GM12878 (cell line): Measurements from ENCODE around the gene BRME1. TPM values are rescaled to one million over a fixed set of nuclear protein-coding genes. Genes with fewer than 3 reads are reported as not detected.

Source experiments
- ATAC-seq: fragments of 200-7000 bp; cut with Tn5 transposase; 3 replicates; pipeline ENCODE4 v1.9.1; 2020; ENCODE audit warnings: mild to moderate bottlenecking, moderate library complexity
- BruUV-seq: library from RNA; stranded (reverse); fragments of 400-500 nt; replicated peaks from 2 replicates; lab custom pipeline; 2021; lab: Mats Ljungman, UMichigan
- CTCF ChIA-PET: fragments of 300-600 bp; sonication (Branson Sonifier 250); formaldehyde crosslinking; extraction: SDS; loops from one replicate; lab custom pipeline; 2021; ENCODE audit warnings: inconsistent platforms; lab: Yijun Ruan, JAX
- POLR2A ChIA-PET: fragments of 350-600 bp; formaldehyde crosslinking; extraction: SDS; loops from one replicate; lab custom pipeline; 2021; ENCODE audit warnings: inconsistent platforms; lab: Charles Lee
- RAD21 ChIA-PET: fragments of 300-600 bp; sonication (Branson Sonifier 250); formaldehyde crosslinking; loops from one replicate; lab custom pipeline; 2023; ENCODE audit warnings: antibody characterized with exemption; ENCODE audit not compliant: unreplicated experiment; lab: Charles Lee
- SMC1A ChIA-PET: fragments of 300-600 bp; sonication (Branson Sonifier 250); formaldehyde crosslinking; loops from one replicate; lab custom pipeline; 2023; ENCODE audit not compliant: unreplicated experiment, uncharacterized antibody; lab: Charles Lee
- DNase-seq: peaks from one replicate; pipeline ENCODE4 v3.0.0-alpha.2; 2011; ENCODE audit warnings: low read depth, low spot score
- FAIRE-seq: peaks from 3 replicates; lab custom pipeline; 2011; peaks lifted over from hg19 to GRCh38; lab: Jason Lieb, UNC
- H2AFZ ChIP-seq: 2 replicates; pipeline ENCODE4 v1.6.0; 2011; ENCODE audit warnings: low read depth, low read length, control low read depth; ENCODE audit not compliant: control insufficient read depth
- H3K27ac ChIP-seq: 2 replicates; pipeline ENCODE4 v1.5.1; 2011; ENCODE audit warnings: control low read depth; ENCODE audit not compliant: control insufficient read depth, insufficient read depth
- H3K27me3 ChIP-seq, 2 experiments: replicated peaks in 1 of 2; 2 replicates each; pipeline versions ENCODE4 v1.6.0 to v1.6.1; 2011; ENCODE audit warnings: low read length in 1 of 2; ENCODE audit not compliant: control insufficient read depth in 2 of 2, insufficient read depth in 2 of 2
- H3K36me3 ChIP-seq, 2 experiments: 2 replicates each; pipeline ENCODE4 v1.5.1; 2011; ENCODE audit warnings: low read length in 1 of 2; ENCODE audit not compliant: control insufficient read depth in 2 of 2, insufficient read depth in 2 of 2
- H3K4me1 ChIP-seq: 2 replicates; pipeline ENCODE4 v1.6.1; 2011; ENCODE audit warnings: mild to moderate bottlenecking, low read length, moderate library complexity, mixed read lengths; ENCODE audit not compliant: control insufficient read depth, insufficient read depth
- H3K4me2 ChIP-seq: 2 replicates; pipeline ENCODE4 v1.6.0; 2011; ENCODE audit warnings: control low read depth; ENCODE audit not compliant: control insufficient read depth, insufficient read depth
- H3K4me3 ChIP-seq: fragments of 200-600 bp; sonication (generic); 2 replicates; pipeline ENCODE4 v1.5.1; 2016
- H3K79me2 ChIP-seq: 2 replicates; pipeline ENCODE4 v1.6.0; 2011; ENCODE audit warnings: low read length; ENCODE audit not compliant: control insufficient read depth, insufficient read depth
- H3K9ac ChIP-seq: 2 replicates; pipeline ENCODE4 v1.8.0; 2011; ENCODE audit warnings: low read length, control low read depth, mixed read lengths; ENCODE audit not compliant: control insufficient read depth, insufficient read depth
- H3K9me3 ChIP-seq: replicated peaks from 3 replicates; pipeline ENCODE4 v1.5.1; 2011; ENCODE audit warnings: mild to moderate bottlenecking, low read length; ENCODE audit not compliant: control insufficient read depth, insufficient read depth
- H4K20me1 ChIP-seq: 2 replicates; pipeline ENCODE4 v1.6.0; 2011; ENCODE audit not compliant: control insufficient read depth, insufficient read depth
- CBX5 ChIP-seq: sonication (generic); IDR thresholded peaks from 2 replicates; pipeline ENCODE4 v1.6.1; 2016; ENCODE audit warnings: low read depth, moderate library complexity, mild to moderate bottlenecking, inconsistent platforms
- CEBPB ChIP-seq, 2 experiments: fragments of 150-350 bp in 1 of 2; IDR thresholded peaks; 2 replicates each; pipeline ENCODE4 v1.6.1; 2012 to 2014; ENCODE audit warnings: low read depth in 2 of 2, low read length in 2 of 2, borderline replicate concordance in 1 of 2, inconsistent platforms in 1 of 2
- EP300 ChIP-seq, 2 experiments: fragments of 150-350 bp in 1 of 2; IDR thresholded peaks; 2 replicates each; pipeline ENCODE4 v1.6.1; 2011 to 2012; ENCODE audit warnings: low read depth in 2 of 2, low read length in 2 of 2, borderline replicate concordance in 1 of 2, improper control_type of control experiment in 1 of 2, inconsistent platforms in 1 of 2; ENCODE audit not compliant: control insufficient read depth in 1 of 2
- ETV6 ChIP-seq, 2 experiments: fragments of 450-650 bp in 1 of 2; IDR thresholded peaks in 1 of 2; conservative IDR thresholded peaks in 1 of 2; 2 replicates each; pipeline ENCODE4 v1.6.1; 2014; ENCODE audit warnings: antibody characterized with exemption in 1 of 2, borderline replicate concordance in 1 of 2, low read depth in 1 of 2, mild to moderate bottlenecking in 1 of 2, moderate library complexity in 1 of 2
- FOS ChIP-seq: IDR thresholded peaks from 3 replicates; pipeline ENCODE4 v1.6.1; 2011; ENCODE audit warnings: borderline replicate concordance; ENCODE audit not compliant: insufficient read length; ENCODE audit errors: extremely low read depth
- FOXM1 ChIP-seq: IDR thresholded peaks from 2 replicates; pipeline ENCODE4 v1.6.1; 2012; ENCODE audit warnings: low read depth, mild to moderate bottlenecking, inconsistent platforms, low read length, moderate library complexity
- HDAC6 ChIP-seq: fragments of 200-600 bp; sonication (generic); IDR thresholded peaks from one replicate; pipeline ENCODE4 v1.8.0; 2017; ENCODE audit warnings: antibody characterized with exemption; ENCODE audit not compliant: unreplicated experiment
- MEF2B ChIP-seq: fragments of 450-650 bp; IDR thresholded peaks from 2 replicates; pipeline ENCODE4 v1.6.1; 2018; ENCODE audit warnings: mild to moderate bottlenecking, moderate library complexity; ENCODE audit not compliant: partially characterized antibody, poor library complexity, severe bottlenecking
- NFYA ChIP-seq: IDR thresholded peaks from 2 replicates; pipeline ENCODE4 v1.6.1; 2011; ENCODE audit warnings: low read depth, mild to moderate bottlenecking, low read length, improper control_type of control experiment, borderline replicate concordance
- RAD21 ChIP-seq: IDR thresholded peaks from 2 replicates; pipeline ENCODE4 v1.6.1; 2011; ENCODE audit warnings: mild to moderate bottlenecking, low read depth, low read length, moderate library complexity; ENCODE audit not compliant: insufficient read depth
- SIX5 ChIP-seq: IDR thresholded peaks from 2 replicates; pipeline ENCODE4 v1.6.1; 2011; ENCODE audit warnings: mild to moderate bottlenecking, low read depth, low read length, moderate library complexity; ENCODE audit not compliant: severe bottlenecking
- ZSCAN29 ChIP-seq: fragments of 450-650 bp; IDR thresholded peaks from 2 replicates; pipeline ENCODE4 v1.6.1; 2017; ENCODE audit warnings: mild to moderate bottlenecking, moderate library complexity
- WGBS: methylation state at CpG from one replicate; pipeline ENCODE4 v1.1.6; 2016; ENCODE audit warnings: low lambda C conversion rate; ENCODE audit not compliant: insufficient replicate concordance, insufficient coverage; ENCODE audit errors: missing lambda C conversion rate; 5-methylcytosine and 5-hydroxymethylcytosine counted together
- in situ Hi-C: fragments of 300-500 bp; cut with MboI; formaldehyde crosslinking; loops from 9 replicates; pipeline ENCODE4 v1.14.3; 2018; ENCODE audit warnings: mixed read lengths
- intact Hi-C: fragments of 100-400 bp; cut with micrococcal nuclease; formaldehyde crosslinking; loops from one replicate; pipeline ENCODE4 v1.14.2; 2022; ENCODE audit not compliant: unreplicated experiment
- polyA plus RNA-seq, 11 experiments: library from polyadenylated mRNA; depleted of rRNA in 4 of 11; unstranded in 6 of 11; stranded (reverse) in 5 of 11; fragments of >200 nt; fragmentation: Nextera tagmentation in 4 of 11; fragmentation: Illumina TruSeq in 1 of 11; extraction: Ambion mirVana in 4 of 11; extraction: Trizol in 1 of 11; gene quantifications; 1 replicate in 1 of 11; 2 replicates in 10 of 11; pipeline versions ENCODE4 v1.2.1 to v1.2.3, GENCODE V29; 2011 to 2016; ENCODE audit warnings: inconsistent platforms in 2 of 11, missing spikeins in 2 of 11, low read depth in 1 of 11
- total RNA-seq, 4 experiments: library from RNA; depleted of rRNA in 3 of 4; stranded (reverse); fragments of >200 nt in 3 of 4; fragmentation: Illumina TruSeq in 1 of 4; extraction: Trizol in 1 of 4; gene quantifications; 2 replicates each; pipeline versions ENCODE4 v1.2.1 to v1.2.3, GENCODE V29; 2013 to 2021
- TF ChIP-seq, protein P1 (sequence below): fragments of 450-650 bp; conservative IDR thresholded peaks from 2 replicates; pipeline ENCODE4 v1.6.1; 2017; ENCODE audit warnings: mild to moderate bottlenecking, moderate library complexity

BRME1 gene
- total and polyA plus RNA-seq, 10 of the 15 experiments (the other 5 are each of a cell fraction or from before 2014, with no cell fraction given): 0.07 to 2.2 (median 1.1) TPM; not detected in 1

DNA sequence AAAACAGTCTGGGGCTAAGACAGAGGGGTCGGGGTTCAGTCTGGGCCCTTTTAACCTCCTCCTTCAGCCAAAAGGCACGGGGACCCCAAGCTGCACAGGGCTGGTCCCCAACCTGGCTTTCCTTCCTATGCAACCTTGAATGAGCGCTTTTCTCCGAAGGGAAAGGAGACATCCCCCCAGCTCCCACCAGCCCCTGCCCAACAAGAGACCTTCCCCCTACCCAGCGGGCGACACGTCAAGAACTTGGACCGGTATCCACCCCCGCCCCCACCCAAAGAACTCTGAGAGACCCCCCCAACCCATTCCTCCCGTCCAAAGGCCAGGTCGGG lies 64.0 kb downstream of the BRME1 start:
- CTCF ChIA-PET: interaction anchor here (0.8 to 7.1 kb wide), 2 partner anchors 20 to 45 kb away, joined by 3 to 51 read pairs; no protein-coding TSS in a partner anchor

More for the DNA sequence above, 64.0 kb downstream of the BRME1 start:
- H3K4me1 ChIP-seq: peaks cover 56% of the 10 kb centered on the region
- no peaks in the 10 kb centered on the region for H3K9me3 ChIP-seq
- H3K4me2 ChIP-seq: peak overlapping the region; percentile 99
- WGBS: 3% methylated on average over 9 of the region's 11 CpGs
- no peaks in the 10 kb centered on the region for H3K27me3 ChIP-seq
- in situ Hi-C loops (loop anchor here (10.0 kb wide), 1 partner anchor 687 kb away; the partner anchor contains the start of genes IER2 and STX10), intact Hi-C loops (loop anchor here (10.0 kb wide), 1 partner anchor 687 kb away; the partner anchor contains the start of genes IER2 and STX10)
- FAIRE-seq: no peak
- peaks cover 54% of the 10 kb centered on the region for H3K79me2 ChIP-seq
- no peaks in the 10 kb centered on the region for H3K36me3 ChIP-seq
- ChIA-PET SMC1A (interaction anchor here (0.7 to 4.2 kb wide), 3 partner anchors 20 to 46 kb away, joined by 3 to 37 read pairs (median 4); no protein-coding TSS in a partner anchor), RAD21 (interaction anchor here (1.2 to 4.9 kb wide), 2 partner anchors 21 to 38 kb away, joined by 3 to 68 read pairs; no protein-coding TSS in a partner anchor), POLR2A (interaction anchor here (0.5 to 7.5 kb wide), 4 partner anchors 20 to 952 kb away, joined by 3 to 85 read pairs (median 6); no protein-coding TSS in a partner anchor)
- no peak overlapping the region for H2AFZ ChIP-seq
- TSS peak; percentile 71 for BruUV-seq
- H3K4me3 ChIP-seq: peak overlapping the region; percentile 92
- H4K20me1 ChIP-seq: no peaks in the 10 kb centered on the region
- no peak for DNase-seq
- TF ChIP-seq NFYA: no peak
- TF ChIP-seq MEF2B: no peak
- no peak for TF ChIP-seq EP300 (IDR thresholded peaks at IDR 0.05; ENCODE audit: borderline replicate concordance in 1 of 2, control insufficient read depth in 1 of 2, low read depth in 2 of 2, low read length in 2 of 2)
- no peak for TF ChIP-seq FOS
- TF ChIP-seq, protein P1, sequence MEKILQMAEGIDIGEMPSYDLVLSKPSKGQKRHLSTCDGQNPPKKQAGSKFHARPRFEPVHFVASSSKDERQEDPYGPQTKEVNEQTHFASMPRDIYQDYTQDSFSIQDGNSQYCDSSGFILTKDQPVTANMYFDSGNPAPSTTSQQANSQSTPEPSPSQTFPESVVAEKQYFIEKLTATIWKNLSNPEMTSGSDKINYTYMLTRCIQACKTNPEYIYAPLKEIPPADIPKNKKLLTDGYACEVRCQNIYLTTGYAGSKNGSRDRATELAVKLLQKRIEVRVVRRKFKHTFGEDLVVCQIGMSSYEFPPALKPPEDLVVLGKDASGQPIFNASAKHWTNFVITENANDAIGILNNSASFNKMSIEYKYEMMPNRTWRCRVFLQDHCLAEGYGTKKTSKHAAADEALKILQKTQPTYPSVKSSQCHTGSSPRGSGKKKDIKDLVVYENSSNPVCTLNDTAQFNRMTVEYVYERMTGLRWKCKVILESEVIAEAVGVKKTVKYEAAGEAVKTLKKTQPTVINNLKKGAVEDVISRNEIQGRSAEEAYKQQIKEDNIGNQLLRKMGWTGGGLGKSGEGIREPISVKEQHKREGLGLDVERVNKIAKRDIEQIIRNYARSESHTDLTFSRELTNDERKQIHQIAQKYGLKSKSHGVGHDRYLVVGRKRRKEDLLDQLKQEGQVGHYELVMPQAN: no peak
- no peak for TF ChIP-seq CEBPB (IDR thresholded peaks at IDR 0.05; ENCODE audit: borderline replicate concordance in 1 of 2, low read depth in 2 of 2, low read length in 2 of 2)
- TF ChIP-seq ETV6 (conservative IDR thresholded peaks at IDR 0.05 in 1 of 2, IDR thresholded peaks at IDR 0.05 in 1 of 2; ENCODE audit: borderline replicate concordance in 1 of 2, low read depth in 1 of 2): no peak
- no peak for TF ChIP-seq FOXM1
- TF ChIP-seq HDAC6: no peak
- no peak for TF ChIP-seq CBX5
- no peak for TF ChIP-seq RAD21
- no peak for TF ChIP-seq SIX5
- no peak for TF ChIP-seq ZSCAN29
- peak overlapping the region; percentile 94 for H3K9ac ChIP-seq
- no peak for ATAC-seq
- peak overlapping the region; percentile 96 for H3K27ac ChIP-seq
